ENCODE results near the gene RFTN1.

Gene RFTN1

DNA sequence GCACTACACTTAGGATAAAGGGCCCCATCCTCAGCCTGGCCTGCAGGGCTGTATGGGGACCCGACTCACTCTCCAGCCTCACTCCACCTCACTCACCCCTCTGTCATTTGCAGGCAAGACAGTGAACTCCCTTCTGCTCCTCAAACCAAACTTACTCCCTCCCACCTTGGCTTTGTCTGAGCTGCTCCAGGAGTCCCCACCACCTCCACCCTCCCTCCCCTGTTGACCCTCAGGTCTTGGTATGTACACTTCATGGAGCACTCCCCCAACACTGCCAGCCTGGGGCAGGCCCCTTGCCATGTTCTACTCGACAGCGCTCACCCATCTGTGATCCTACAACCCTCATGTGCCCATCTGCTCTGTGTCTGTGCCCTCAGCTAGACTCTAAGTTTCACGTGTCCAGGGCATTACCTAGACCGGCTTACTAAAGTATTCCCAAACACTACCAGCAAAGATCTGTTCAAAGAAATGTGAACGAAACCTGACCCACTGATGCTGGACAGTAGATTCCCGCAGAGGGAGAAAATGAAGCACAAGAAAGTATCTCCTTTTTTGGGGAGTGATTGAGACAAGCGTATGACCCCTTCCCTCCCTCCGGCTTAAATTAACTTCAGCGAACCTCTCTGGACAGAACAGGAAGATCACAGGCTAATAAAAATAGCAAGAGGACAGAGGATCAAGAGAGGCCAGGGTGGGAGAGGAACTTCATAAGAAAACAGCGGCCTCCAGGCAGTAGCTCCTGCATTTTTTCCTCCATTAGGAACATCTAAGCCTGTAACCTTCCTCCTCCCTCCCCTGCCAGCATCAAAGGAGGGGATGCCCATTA, 113.2 kb downstream of the RFTN1 start:
- DNase-seq = no peak

DNA sequence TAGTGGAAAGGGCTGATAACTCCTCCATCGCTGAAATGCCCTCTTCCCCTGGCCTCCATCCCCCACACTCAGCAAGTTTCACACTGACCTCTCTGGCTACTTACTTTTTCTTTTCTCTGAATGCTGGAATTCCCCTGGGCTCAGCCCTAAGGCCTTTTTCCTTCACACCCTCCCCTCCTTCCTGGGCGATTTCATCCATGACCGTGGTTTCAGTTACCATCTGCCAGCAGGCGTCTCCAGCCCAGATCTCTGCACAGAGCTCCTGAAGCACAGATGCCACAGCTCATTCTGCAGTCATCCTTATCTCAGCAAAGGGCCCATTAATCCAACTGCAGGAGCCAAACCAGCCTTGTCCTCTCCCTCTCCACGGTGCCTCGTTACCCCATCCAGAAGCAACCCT, 114.0 kb downstream of the RFTN1 start:
- DNase-seq = no peak

- no peak for DNase-seq
These were observed 114.9 kb downstream of the RFTN1 start for GRCh38 chr3:16398648-16399047.

DNA sequence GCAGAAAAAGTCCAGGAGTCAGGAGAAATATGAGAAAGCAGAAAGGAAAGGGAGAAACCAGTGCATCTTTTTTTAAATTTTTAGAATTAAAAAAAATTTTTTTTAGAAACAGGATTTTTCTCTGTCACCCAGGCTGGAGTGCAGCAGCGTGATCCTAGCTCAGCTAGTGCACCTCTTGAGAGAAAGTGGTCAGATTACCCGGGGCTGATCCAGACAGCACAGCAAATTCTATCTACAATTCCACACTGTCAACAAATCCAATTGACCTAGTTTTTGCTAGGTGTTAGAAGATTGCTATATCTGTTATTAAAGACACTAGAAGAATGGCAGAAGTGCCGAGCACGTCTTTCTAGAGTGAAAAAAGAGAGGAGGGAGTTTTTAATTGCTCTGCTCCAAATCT, 117.3 kb downstream of the RFTN1 start:
- DNase-seq = no peak

- no peak for DNase-seq
These were observed 118.3 kb downstream of the RFTN1 start for GRCh38 chr3:16395212-16395611.

DNA sequence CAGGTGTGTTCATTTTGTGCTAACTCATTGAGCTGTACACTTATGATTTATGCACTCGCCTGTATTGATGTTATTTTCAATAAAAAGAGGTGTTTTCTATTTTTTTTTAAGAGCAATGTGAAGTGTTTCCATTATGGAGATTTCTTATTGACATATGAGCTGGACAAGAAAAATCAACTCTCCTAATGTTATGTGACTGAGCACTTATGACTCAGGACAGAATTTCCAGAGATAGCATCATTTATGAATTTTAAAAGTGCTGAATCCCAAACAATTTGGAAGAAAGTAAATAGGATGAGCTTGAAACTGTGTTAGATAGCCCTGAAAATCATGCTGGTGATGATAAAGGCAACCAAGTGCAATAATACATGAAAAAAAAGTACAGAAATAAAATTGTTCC, 118.9 kb downstream of the RFTN1 start:
- no peak for DNase-seq

- DNase-seq = no peak
These were observed 120.8 kb downstream of the RFTN1 start for GRCh38 chr3:16392717-16393116.

DNA sequence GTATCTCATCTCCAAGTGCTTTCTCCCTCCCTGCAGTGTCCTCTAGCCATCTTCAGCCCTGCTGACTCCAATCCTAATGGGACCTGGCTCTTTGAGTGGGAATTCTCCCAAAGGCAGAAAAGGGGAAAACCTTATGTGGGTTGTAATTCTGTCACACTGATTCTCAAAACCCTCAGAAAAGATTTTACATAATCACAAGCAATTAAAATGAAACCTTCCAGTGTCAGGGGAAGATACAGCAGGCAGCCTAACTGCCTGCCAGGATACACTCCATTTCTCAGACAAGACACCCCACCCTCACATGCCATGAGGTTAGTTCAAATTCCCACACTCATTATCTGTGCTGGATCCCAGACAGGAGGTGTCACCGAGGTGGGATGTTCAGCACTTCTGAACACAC, 121.4 kb downstream of the RFTN1 start:
- no peak for DNase-seq

- DNase-seq = no peak
These were observed 122.9 kb downstream of the RFTN1 start for GRCh38 chr3:16390581-16390980.

- DNase-seq = no peak
These were observed 124.6 kb downstream of the RFTN1 start for GRCh38 chr3:16388850-16389441.

GRCh38 chr3:16386561-16386960, 126.9 kb downstream of the RFTN1 start:
- DNase-seq = no peak

DNA sequence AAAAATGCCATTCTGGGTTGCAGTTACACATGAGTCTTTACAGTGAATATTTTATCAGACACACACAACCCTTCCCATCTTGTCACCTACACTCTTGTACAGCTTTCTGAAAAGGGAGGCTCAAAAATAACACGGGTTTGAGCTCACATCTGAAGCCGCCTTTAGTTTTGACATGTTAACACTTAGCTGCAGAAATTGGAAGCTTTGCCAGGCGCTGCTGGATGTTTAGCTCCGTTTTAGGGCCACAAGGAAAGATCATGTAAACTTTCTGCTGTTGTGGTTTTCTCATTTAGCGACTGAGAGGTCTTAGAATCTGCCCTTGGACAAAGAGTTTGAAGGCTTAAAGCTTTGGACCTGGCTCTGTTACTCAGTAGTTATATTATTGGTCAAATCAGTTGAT, 128.3 kb downstream of the RFTN1 start:
- DNase-seq = no peak

- DNase-seq = no peak
These were observed 129.6 kb downstream of the RFTN1 start for GRCh38 chr3:16383864-16384263.

- DNase-seq = no peak
These were observed 130.7 kb downstream of the RFTN1 start for GRCh38 chr3:16382845-16383244.

- DNase-seq = no peak
These were observed 132.1 kb downstream of the RFTN1 start for GRCh38 chr3:16381426-16381825.

GRCh38 chr3:16380421-16380820, 133.1 kb downstream of the RFTN1 start:
- DNase-seq = no peak

GRCh38 chr3:16379838-16380237, 133.7 kb downstream of the RFTN1 start:
- no peak for DNase-seq

- no peak for DNase-seq
These were observed 134.6 kb downstream of the RFTN1 start for GRCh38 chr3:16378920-16379319.

DNA sequence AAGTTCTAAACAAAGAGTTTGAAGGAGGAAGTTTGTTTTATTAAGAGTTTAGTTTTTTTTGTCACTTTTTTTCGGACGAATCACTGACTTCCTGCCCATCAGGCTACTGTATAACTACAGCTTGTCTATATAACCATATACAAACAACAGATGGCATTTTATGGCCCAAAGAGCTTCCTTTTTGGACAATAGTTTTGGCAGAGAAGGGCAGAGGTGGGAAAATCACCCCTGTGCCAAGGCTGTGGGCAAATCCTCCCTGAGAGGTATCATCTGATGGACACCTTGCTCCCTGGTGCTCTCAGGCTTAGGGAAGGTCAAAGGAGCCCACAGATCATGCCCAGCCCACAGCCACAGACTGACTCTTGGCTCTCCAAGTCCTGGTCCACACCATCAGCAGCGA, 135.1 kb downstream of the RFTN1 start:
- no peak for DNase-seq

- DNase-seq = no peak
These were observed 135.6 kb downstream of the RFTN1 start for GRCh38 chr3:16377847-16378302.

GRCh38 chr3:16377196-16377595, 136.3 kb downstream of the RFTN1 start:
- DNase-seq = no peak

DNA sequence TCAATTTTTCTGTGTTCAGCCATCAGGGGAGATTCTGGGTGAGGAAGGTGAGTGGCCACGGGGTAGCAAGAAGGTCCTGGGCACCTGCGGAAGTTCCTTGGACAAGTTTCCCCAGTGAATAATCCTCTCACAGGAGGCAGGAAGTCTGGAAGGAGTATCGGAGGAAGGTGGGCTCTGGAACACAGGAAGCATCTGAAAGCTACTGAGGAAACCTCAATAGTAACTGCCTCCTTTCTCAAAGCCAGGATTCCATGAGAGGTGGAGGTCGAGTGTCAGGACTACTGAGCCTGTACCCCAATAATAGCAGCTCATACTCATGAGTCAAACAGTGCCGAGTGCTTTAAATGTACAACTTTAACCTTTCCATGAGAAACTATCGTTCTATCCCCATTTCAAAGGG, 137.6 kb downstream of the RFTN1 start:
- DNase-seq = no peak

DNA sequence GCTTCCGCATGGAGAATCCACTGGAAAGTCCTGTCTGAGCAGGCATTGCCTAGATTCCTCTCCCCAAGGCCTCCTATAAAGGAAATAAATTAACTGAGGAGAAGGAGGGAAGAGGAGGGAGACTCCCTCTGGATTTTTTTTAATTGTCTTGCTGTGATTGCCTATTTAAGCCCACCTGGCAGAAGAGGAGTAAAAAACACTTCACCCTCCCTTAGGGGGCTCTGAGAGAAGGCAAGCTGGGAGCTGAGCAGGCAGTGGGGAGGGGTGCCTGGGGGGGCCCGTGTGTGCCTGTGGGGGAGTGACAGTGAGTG, 138.6 kb downstream of the RFTN1 start:
- no peak for DNase-seq

- no peak for DNase-seq
These were observed 139.2 kb downstream of the RFTN1 start for GRCh38 chr3:16374047-16374934.

Measured in stimulated activated CD4-positive, alpha-beta T cell treated with anti-CD3 and anti-CD28 coated beads, Interleukin-12 subunit alpha, Interleukin-12 subunit beta, amount 100 ng/mL, for 4 hours (primary cell).